Endothelial cell (in vitro differentiated cells): ENCODE results near the gene MYO1F. TPM values are rescaled to one million over a fixed set of nuclear protein-coding genes. Genes with fewer than 3 reads are reported as not detected.
A peak's percentile ranks its signal among the peaks of the same experiment; 100 is the strongest.

Experiments used
- DNase-seq: peaks from one replicate; pipeline ENCODE4 v3.0.0; 2021; ENCODE audit warnings: low spot score
- H3K27ac Mint-ChIP-seq: one replicate; pipeline ENCODE4 v1.8.0; 2021; ENCODE audit warnings: mixed read lengths, inconsistent platforms; ENCODE audit not compliant: unreplicated experiment
- H3K27me3 Mint-ChIP-seq: one replicate; pipeline ENCODE4 v1.8.0; 2021; ENCODE audit warnings: mild to moderate bottlenecking, moderate library complexity, mixed read lengths, inconsistent platforms; ENCODE audit not compliant: unreplicated experiment
- H3K36me3 Mint-ChIP-seq: one replicate; pipeline ENCODE4 v1.8.0; 2021; ENCODE audit warnings: mild to moderate bottlenecking, low read depth, mixed read lengths, inconsistent platforms; ENCODE audit not compliant: unreplicated experiment
- H3K4me1 Mint-ChIP-seq: one replicate; pipeline ENCODE4 v1.8.0; 2021; ENCODE audit warnings: mild to moderate bottlenecking, mixed read lengths, inconsistent platforms; ENCODE audit not compliant: unreplicated experiment
- H3K4me3 Mint-ChIP-seq: one replicate; pipeline ENCODE4 v1.8.0; 2021; ENCODE audit warnings: mild to moderate bottlenecking, mixed read lengths, inconsistent platforms; ENCODE audit not compliant: unreplicated experiment
- H3K9me3 Mint-ChIP-seq: one replicate; pipeline ENCODE4 v1.8.0; 2021; ENCODE audit warnings: mixed read lengths, inconsistent platforms; ENCODE audit not compliant: unreplicated experiment
- CTCF ChIP-seq: fragments of 200-600 bp; sonication (generic); IDR thresholded peaks from one replicate; pipeline ENCODE4 v1.5.0; 2021; ENCODE audit warnings: antibody characterized with exemption; ENCODE audit not compliant: unreplicated experiment
- total RNA-seq: library from RNA; stranded (reverse); fragmentation: NEBNext Ultra II Directional; extraction: Animal tissue kit (Norgen Biotek cat#: 25700); gene quantifications from one replicate; pipeline ENCODE4 v1.2.1, GENCODE V29; 2021; ENCODE audit not compliant: unreplicated experiment

The MYO1F gene
- total RNA-seq, 1 donor from 2014 or later = 3.2 TPM

DNA sequence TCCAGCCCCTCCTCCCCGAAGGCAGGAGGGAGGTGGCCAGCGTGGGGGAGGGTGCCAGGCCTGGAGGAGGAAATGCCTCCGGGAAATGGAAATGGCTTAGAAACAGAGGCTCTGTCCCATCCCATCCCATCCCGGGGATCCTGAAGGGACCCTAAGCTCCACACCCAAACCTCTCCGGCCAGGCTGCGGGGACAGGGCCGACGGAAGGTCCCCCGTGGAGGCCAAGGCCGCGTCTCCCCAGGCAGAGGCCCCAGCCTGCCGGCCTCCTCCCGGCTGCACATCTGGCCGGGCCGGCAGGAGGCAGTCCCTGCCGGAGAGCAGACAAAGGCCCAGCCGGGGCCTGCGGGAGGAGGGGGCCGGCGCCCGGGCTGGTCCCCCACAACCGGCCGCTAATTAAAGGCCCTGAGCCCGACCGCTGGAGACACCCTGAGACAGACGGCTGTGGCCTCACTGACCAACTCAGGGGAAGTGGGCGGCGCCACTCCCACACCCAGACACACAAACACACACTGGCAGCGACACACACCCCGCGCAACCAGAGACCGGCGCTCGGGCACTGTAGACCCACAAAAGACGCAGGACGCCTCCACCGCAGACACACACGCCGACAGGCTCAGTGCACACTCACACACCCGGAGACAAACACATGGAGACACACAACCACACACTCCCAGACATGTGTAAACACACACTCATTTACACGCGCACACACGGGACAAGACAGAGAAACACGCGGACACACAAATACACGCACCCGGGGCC lies 32.2 kb upstream of the MYO1F start:
- Mint-ChIP-seq H3K36me3 (peaks cover 33% of the 10 kb centered on the region), H3K27ac (peak overlapping the region; percentile 89), H3K9me3 (no peaks in the 10 kb centered on the region), H3K4me3 (peak overlapping the region; percentile 99), H3K27me3 (peaks cover 24% of the 10 kb centered on the region), H3K4me1 (peaks cover 17% of the 10 kb centered on the region)
- DNase-seq = peak; percentile 69
- TF ChIP-seq CTCF = no peak

GRCh38 chr19:8608941-8609278 lies 31.7 kb upstream of the MYO1F start:
- DNase-seq = no peak
- Mint-ChIP-seq H3K27ac (peak overlapping the region; percentile 89), H3K27me3 (peaks cover 24% of the 10 kb centered on the region), H3K4me1 (peaks cover 17% of the 10 kb centered on the region), H3K36me3 (peaks cover 33% of the 10 kb centered on the region), H3K4me3 (peak overlapping the region; percentile 93), H3K9me3 (no peaks in the 10 kb centered on the region)
- TF ChIP-seq CTCF = no peak

- peaks cover 25% of the 10 kb centered on the region for H3K27me3 Mint-ChIP-seq
- no peak for TF ChIP-seq CTCF
- no peaks in the 10 kb centered on the region for H3K9me3 Mint-ChIP-seq
- H3K4me1 Mint-ChIP-seq = peaks cover 17% of the 10 kb centered on the region
- H3K27ac Mint-ChIP-seq = peak overlapping the region; percentile 67
- peaks cover 40% of the 10 kb centered on the region for H3K36me3 Mint-ChIP-seq
- peak overlapping the region; percentile 65 for H3K4me3 Mint-ChIP-seq
- DNase-seq = no peak
Observed at GRCh38 chr19:8607386-8607785, 30.1 kb upstream of the MYO1F start.

DNA sequence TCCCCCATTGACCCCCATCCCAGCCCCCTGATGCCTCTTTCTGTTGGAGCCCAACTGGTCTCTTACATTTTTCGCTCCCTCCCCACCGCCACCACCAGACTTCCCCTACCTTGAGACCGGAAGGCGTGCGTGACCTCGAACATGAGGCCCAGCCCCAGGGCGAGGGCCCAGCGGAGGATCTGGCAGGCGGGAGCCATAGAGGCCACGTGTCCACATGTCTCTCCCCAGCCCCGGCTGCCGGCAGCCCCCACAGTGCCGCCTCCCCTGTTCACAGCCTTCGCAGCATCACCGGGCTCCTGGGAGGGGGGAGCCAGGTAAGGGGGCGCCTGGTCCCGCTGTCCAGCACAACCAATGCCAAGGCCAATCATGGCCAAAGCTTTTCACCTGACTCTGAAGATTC lies 28.3 kb upstream of the MYO1F start:
- peaks cover 24% of the 10 kb centered on the region for H3K27me3 Mint-ChIP-seq
- H3K4me3 Mint-ChIP-seq = peak overlapping the region; percentile 56
- no peaks in the 10 kb centered on the region for H3K9me3 Mint-ChIP-seq
- H3K27ac Mint-ChIP-seq = no peak overlapping the region
- H3K4me1 Mint-ChIP-seq = peaks cover 17% of the 10 kb centered on the region
- H3K36me3 Mint-ChIP-seq = peaks cover 53% of the 10 kb centered on the region
- no peak for DNase-seq
- no peak for TF ChIP-seq CTCF

DNA sequence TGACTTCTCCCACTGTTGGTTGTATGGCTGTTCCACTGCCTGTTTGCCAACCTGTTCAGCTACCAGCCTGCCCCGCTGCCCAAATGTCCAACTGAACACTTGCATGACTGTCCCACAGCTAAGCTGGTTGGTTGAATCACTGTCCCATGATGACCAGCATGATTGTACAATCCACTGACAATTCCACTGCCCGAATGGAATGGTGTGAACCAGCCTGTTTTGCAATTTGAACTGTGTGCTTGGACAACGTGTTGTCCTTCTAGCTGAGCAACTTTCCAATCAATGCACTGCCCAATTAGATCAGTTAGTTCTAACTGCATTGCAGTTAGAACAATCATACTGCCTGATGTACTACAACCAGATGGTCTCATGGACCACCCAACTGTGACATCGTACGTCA lies 24.6 kb upstream of the MYO1F start:
- peaks cover 49% of the 10 kb centered on the region for H3K36me3 Mint-ChIP-seq
- no peak for TF ChIP-seq CTCF
- H3K4me3 Mint-ChIP-seq = peak overlapping the region; percentile 61
- peaks cover 6% of the 10 kb centered on the region for H3K27me3 Mint-ChIP-seq
- no peak for DNase-seq
- peak overlapping the region; percentile 12 for H3K27ac Mint-ChIP-seq
- no peaks in the 10 kb centered on the region for H3K4me1 Mint-ChIP-seq
- H3K9me3 Mint-ChIP-seq = no peaks in the 10 kb centered on the region
